COLO668 (cell line): ENCODE results near the gene CCDC12.
A peak's percentile ranks its signal among the peaks of the same experiment; 100 is the strongest.

ENCODE experiments used
- DNase-seq: peaks from one replicate; lab custom pipeline; 2025; ENCODE audit not compliant: unreplicated experiment; lab: John Stamatoyannopoulos, UW

Gene CCDC12

DNA sequence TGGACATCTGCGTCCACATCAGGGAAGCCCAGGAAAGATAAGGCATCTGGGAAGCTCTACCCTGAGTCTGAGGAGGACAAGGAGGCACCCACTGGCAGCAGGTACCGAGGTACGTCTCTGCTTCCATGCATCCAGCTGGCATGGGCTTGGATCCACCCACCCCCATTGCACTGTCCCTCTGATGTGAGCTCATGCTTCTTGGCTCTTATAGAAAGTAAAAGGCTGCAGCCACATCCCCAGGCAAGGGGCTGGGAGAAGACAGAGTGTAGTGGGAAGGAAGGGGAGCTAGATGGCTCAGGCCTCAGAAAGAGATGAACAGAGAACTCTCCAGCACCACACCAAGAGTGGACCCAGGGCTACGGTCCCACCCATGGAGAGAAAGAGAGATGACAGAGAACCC is 80.8 kb downstream of the CCDC12 start:
- no peak for DNase-seq

GRCh38 chr3:46895204-46895660 is 81.3 kb downstream of the CCDC12 start:
- DNase-seq = peak; percentile 60

GRCh38 chr3:46894256-46894655 is 82.3 kb downstream of the CCDC12 start:
- DNase-seq = no peak

GRCh38 chr3:46893763-46894162 is 82.8 kb downstream of the CCDC12 start:
- DNase-seq = no peak

DNA sequence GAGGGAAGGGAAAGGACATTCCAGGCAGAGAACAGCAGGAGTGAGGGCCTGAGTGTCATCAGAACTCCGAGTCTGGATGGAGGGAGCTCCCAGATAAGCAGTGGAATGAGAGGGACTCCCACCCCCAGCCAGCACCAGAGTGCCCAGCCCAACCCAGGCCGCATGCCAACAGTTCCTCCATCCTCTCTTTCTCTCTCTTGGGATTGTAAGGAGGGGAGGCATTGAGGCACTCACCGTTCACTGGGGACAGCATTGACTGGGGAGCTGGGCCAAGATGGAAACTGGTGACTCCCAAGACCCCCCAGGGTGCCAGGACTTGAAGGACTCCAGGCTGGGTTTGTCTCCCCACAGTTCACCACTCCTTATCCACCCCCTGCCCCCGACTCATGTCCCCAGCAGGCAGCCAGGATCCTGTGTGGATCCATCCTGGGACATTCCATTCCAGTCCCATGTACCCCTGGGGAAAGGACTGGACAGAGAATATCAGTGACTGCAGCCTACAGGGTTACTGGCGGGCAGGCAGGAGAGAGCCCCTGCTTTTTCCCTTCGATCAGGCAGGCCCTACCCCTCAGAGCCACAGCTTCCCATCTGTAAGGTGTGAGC is 83.3 kb downstream of the CCDC12 start:
- no peak for DNase-seq

- DNase-seq = peak; percentile 52
These were observed 84.0 kb downstream of the CCDC12 start for GRCh38 chr3:46892285-46893145.

GRCh38 chr3:46891132-46891531 is 85.4 kb downstream of the CCDC12 start:
- DNase-seq = no peak

GRCh38 chr3:46890132-46890531 is 86.4 kb downstream of the CCDC12 start:
- DNase-seq = no peak

GRCh38 chr3:46889381-46890110 is 87.0 kb downstream of the CCDC12 start:
- DNase-seq = no peak

DNA sequence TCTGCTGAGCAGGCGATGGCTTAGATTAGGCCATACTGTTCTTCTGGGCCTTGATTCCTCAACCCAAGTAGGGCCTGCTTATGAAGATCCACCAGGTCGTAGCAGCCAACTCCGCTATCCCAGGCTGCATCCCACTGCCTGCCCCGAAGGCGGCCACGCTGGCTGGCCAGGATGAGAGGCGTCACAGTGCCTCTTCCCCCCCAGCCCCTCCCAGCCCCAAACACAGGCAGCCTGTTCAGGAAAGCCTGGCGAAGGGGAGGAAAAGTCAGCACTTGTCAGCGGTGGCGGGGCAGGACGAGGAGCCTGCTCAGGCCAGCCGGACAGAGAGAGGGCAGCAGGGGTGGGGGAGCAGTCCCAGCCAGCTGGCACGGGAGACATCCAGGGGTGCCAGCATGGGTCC is 87.8 kb downstream of the CCDC12 start:
- DNase-seq = no peak

GRCh38 chr3:46887980-46888494 is 88.5 kb downstream of the CCDC12 start:
- DNase-seq = no peak

DNA sequence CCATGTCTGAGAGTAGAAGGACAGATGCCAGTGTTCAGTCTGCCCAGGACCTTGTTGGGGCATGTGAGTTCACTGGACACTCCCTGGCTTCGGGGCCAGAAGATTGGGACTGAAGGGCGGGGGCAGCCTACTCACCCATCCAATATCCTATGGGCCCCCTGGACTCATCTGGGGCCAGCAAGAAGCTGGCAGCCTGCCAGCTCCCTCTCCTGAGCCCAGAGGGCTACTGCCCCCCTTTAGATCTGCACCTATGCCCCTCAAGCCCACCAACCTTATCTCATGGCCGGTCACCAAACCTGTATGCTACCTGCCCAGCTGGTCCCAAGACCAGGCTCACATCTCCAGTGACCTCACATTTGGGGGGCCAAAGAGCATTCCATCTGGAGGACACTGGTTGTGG is 90.9 kb downstream of the CCDC12 start:
- DNase-seq = no peak

DNA sequence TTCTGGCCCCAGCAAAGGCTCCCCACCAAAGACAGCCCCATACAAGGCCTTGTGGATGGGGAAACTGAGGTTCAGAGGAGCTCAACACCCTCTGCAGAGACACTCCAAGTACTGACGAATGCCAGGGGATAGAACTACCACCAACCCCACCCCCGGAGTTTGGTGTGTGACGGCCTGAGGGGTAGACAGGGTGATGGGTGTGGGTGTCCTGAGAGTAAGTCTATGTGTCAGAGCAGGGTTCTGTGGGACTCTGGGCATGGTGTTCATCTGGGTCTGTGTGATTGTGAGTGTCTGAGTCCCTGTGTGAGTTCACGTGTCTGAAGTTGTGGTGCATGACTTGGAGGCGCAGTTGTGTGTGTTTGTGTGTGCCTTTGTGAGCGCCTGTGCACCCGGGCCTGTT is 91.6 kb downstream of the CCDC12 start:
- DNase-seq = no peak

DNA sequence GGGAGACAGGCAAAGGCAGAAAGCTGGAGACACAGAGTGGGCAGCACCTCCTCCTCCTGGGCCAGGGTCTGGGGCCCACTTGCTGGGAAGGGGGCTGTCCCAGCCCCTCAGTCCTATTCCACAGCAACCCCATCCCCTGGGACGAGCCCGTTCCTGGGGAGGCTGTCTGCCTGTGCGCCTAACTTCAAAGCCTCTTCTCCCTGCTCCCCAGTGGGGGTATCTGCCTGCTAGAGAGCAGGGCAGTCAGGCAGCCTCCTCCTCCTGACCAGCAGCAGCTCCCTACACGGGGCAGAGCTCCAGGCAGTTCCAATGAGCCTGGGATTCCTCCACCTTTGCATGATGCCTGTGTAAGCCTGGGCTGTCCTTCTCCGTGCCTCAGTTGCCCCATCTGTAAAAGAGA is 92.1 kb downstream of the CCDC12 start:
- DNase-seq = no peak

- no peak for DNase-seq
These were observed 92.7 kb downstream of the CCDC12 start for GRCh38 chr3:46883830-46884185.

- DNase-seq = peak; percentile 18
These were observed 93.3 kb downstream of the CCDC12 start for GRCh38 chr3:46883054-46883829.

GRCh38 chr3:46882377-46883053 is 94.0 kb downstream of the CCDC12 start:
- DNase-seq = peak; percentile 3

DNA sequence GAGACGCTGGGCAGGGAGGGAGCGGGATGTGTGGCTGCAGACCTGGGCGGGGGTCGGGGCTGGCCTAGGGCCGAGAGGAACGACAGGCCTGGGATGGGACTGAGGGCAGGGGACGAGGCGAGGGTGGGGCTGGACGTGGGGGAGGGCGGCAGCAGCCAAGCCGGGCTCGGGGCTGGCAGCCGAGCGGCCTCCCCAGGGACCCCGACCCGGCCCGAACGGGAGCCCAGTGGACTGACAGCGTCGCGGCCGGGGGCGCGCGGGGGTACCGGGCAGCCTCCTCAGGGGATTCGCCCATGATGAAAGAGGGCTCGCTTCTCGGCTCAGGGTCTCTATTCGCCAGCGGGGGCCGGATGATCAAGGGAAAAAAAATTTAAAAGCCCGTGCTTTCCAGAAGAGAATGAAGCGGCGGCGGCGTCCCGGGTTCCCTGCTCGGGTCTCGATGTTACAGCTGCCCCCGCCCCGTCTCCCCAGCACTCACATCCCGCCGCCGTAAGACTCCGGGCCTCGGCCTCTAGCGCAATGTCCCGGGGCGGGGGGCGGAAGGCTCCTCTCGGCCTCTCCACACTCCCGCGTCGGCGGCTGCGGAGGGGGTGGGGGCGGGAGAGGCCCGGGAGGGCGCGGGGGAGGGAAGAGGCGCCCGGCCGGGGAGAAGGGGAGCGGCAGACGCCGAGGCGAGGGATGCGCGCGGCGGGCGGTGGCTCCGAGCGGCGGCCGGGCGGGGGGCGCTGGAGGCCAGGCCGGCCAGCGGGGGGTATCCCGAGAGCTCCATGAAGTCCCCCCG is 94.8 kb downstream of the CCDC12 start:
- peak; percentile 4 for DNase-seq

GRCh38 chr3:46880884-46881595 is 95.5 kb downstream of the CCDC12 start:
- DNase-seq = no peak
